Prostate gland (tissue), 2 donors: ENCODE results near the gene SLC66A2.

Experiments used
- CTCF ChIP-seq, 4 experiments: fragments of 200-600 bp in 2 of 4; fragments of 450-650 bp in 2 of 4; sonication (generic) in 2 of 4; IDR thresholded peaks; 1 replicate in 3 of 4; 2 replicates in 1 of 4; pipeline ENCODE4 v1.5.1; 2016 to 2019; ENCODE audit warnings: antibody characterized with exemption in 4 of 4, mild to moderate bottlenecking in 2 of 4, moderate library complexity in 2 of 4
- POLR2AphosphoS5 ChIP-seq: sonication (generic); formaldehyde crosslinking; IDR thresholded peaks from one replicate; pipeline ENCODE4 v1.6.1; 2017; ENCODE audit warnings: antibody characterized with exemption

DNA sequence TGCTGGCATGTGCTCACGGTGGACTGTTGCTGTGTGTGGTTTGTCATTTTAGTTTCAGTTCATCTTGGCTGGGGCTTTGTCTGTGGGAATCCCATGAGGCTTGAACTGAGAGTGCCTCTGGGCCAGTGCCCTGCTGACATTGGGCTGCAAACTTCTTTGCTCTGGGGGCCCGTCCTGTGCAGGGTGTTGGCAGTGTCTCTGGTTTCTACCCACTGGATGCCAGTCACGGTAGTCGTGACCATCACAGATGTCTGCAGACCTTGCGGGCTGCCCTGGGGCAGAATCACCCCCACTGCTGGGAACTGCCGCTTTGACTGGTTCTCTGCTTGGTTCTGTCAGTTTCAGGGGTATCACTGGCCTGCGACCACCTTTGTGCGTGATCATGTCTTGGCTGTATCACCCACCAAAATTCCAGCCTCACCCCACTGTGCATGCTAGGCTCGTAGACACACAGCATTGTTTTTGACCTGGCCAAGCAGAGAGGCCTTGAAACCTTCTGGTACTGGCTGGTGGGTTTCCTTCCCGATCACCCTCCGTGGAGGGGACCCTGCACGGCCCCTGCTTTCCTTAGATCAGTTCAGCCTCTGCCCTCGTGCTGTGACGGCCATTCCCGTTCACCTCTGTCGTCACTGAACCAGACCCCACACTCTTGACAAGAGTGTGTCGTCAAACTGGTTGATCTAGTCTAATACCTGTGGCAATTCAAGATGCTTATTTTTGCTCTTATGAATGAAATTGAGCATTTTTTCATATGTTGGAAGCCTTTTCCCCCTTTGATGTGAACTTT, 96.1 kb downstream of the SLC66A2 start:
- TF ChIP-seq CTCF (IDR thresholded peaks at IDR 0.05): no peak
- TF ChIP-seq POLR2AphosphoS5: no peak
